Activated T-helper 17 cell treated with anti-CD3 and anti-CD28 coated beads, Interleukin-2, amount 50 U/mL, for 72 hours (primary cell): ENCODE data around the gene PHF21A. TPM values are rescaled to one million over a fixed set of nuclear protein-coding genes. Genes with fewer than 3 reads are reported as not detected.
"Not testable (repeated sequence)": the region's sequence is repeated elsewhere in the genome, so short reads cannot be mapped to it uniquely, and the experiment has no call there.

ENCODE experiments used
- ATAC-seq: fragments of 150-1000 bp; cut with Tn5 transposase; replicated peaks from 2 replicates; pipeline ENCODE4 v1.10.0; 2021; ENCODE audit warnings: mild to moderate bottlenecking, moderate library complexity
- H3K27ac Mint-ChIP-seq: one replicate; pipeline ENCODE4 v1.8.0; 2022; ENCODE audit warnings: mixed read lengths
- H3K27me3 Mint-ChIP-seq: one replicate; pipeline ENCODE4 v1.8.0; 2022; ENCODE audit warnings: mixed read lengths
- H3K36me3 Mint-ChIP-seq: one replicate; pipeline ENCODE4 v1.8.0; 2022; ENCODE audit warnings: low read depth, mild to moderate bottlenecking, mixed read lengths
- H3K4me1 Mint-ChIP-seq: one replicate; pipeline ENCODE4 v1.8.0; 2022; ENCODE audit warnings: mixed read lengths
- H3K4me3 Mint-ChIP-seq: one replicate; pipeline ENCODE4 v1.8.0; 2022; ENCODE audit warnings: mild to moderate bottlenecking, mixed read lengths
- H3K9me3 Mint-ChIP-seq: one replicate; pipeline ENCODE4 v1.8.0; 2022; ENCODE audit warnings: mixed read lengths
- total RNA-seq, 2 donors: library from RNA; stranded (reverse); gene quantifications; one replicate each; pipeline ENCODE4 v1.2.3, GENCODE V29; 2022

Gene PHF21A
- total RNA-seq, 2 donors from 2014 or later = 33.5 to 91.7 TPM

GRCh38 chr11:45983471-45983845 is 137.8 kb downstream of the PHF21A start:
- peaks cover 17% of the 10 kb centered on the region for H3K36me3 Mint-ChIP-seq
- H3K4me1 Mint-ChIP-seq = peaks cover 30% of the 10 kb centered on the region
- peak overlapping the region; percentile 53 for H3K27ac Mint-ChIP-seq
- H3K4me3 Mint-ChIP-seq = no peak overlapping the region
- ATAC-seq = no peak
- no peaks in the 10 kb centered on the region for H3K27me3 Mint-ChIP-seq
- H3K9me3 Mint-ChIP-seq = no peaks in the 10 kb centered on the region

DNA sequence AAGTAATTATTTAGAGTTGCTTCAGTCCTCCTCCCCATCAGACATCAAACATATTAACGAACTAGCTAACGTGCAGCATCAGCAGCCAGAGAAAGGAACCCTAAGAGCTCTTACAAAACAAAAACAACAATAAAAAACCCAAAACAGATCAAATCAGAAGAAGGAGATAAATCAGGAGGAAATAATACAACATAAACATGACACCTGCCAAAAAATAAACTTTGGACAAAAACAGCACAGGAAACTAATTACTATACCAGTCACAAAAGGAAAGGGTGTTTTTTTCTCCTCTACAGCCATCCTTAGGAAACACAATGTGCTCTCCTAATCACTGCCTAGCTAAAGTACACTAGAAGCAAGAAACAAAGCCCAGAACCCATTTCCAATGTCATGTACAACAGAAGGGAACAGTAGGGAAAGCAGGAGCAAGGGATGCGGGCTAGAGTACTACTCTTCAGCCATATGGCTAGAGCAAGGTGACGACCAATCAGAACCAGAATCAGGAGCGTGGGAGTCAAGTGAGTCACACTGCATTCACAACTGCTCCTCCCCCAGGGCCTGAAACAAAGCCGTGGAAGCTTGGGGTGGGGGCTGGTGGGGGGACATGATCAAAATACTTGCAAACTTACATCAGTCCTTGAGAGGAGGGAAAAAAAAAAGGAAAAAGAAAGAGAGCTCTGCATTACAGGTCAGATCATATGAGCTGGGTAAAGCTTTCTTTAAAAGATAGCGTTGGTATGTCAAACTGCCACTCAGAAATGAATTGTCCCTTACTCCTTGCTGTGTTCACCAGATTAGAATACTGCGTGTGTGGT is 138.4 kb downstream of the PHF21A start:
- Mint-ChIP-seq H3K27ac (peak overlapping the region; percentile 53), H3K27me3 (no peaks in the 10 kb centered on the region), H3K4me3 (peak overlapping the region; percentile 41), H3K4me1 (peaks cover 28% of the 10 kb centered on the region), H3K9me3 (no peaks in the 10 kb centered on the region), H3K36me3 (peaks cover 23% of the 10 kb centered on the region)
- ATAC-seq = peak; percentile 94

- not testable (repeated sequence) for H3K9me3 Mint-ChIP-seq, H3K4me3 Mint-ChIP-seq, ATAC-seq, H3K27me3 Mint-ChIP-seq, H3K27ac Mint-ChIP-seq
- Mint-ChIP-seq H3K4me1 (peaks cover 25% of the 10 kb centered on the region), H3K36me3 (peaks cover 33% of the 10 kb centered on the region)
These were observed 139.4 kb downstream of the PHF21A start for GRCh38 chr11:45981826-45982225.

DNA sequence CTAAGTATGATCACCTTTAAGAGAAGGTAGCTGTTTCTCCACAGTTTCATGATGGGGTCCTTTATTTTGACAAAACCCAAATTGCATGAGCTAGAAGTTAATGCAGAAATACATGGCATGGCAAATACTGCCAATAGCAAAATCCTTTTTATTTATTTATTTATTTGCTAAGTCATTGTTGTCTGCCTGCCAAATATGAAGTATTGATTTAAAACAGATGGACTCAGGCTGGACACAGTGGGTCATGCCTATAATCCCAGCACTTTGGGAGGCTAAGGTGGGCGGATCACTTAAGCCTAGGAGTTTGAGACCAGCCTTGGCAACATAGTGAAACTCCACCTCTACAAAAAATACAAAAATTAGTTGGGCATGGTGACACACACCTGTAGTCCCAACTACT is 146.4 kb downstream of the PHF21A start:
- Mint-ChIP-seq H3K36me3 (peaks cover 77% of the 10 kb centered on the region), H3K27ac (no peak overlapping the region), H3K27me3 (no peaks in the 10 kb centered on the region), H3K9me3 (no peaks in the 10 kb centered on the region), H3K4me3 (no peak overlapping the region), H3K4me1 (no peaks in the 10 kb centered on the region)
- no peak for ATAC-seq

GRCh38 chr11:45973601-45974000 is 147.7 kb downstream of the PHF21A start:
- H3K9me3 Mint-ChIP-seq = no peaks in the 10 kb centered on the region
- ATAC-seq = no peak
- no peak overlapping the region for H3K4me3 Mint-ChIP-seq
- H3K4me1 Mint-ChIP-seq = no peaks in the 10 kb centered on the region
- H3K27me3 Mint-ChIP-seq = no peaks in the 10 kb centered on the region
- peaks cover 75% of the 10 kb centered on the region for H3K36me3 Mint-ChIP-seq
- H3K27ac Mint-ChIP-seq = no peak overlapping the region

GRCh38 chr11:45968901-45969300 is 152.4 kb downstream of the PHF21A start:
- no peaks in the 10 kb centered on the region for H3K9me3 Mint-ChIP-seq
- H3K27ac Mint-ChIP-seq = peak overlapping the region; percentile 59
- H3K4me1 Mint-ChIP-seq = no peaks in the 10 kb centered on the region
- no peak for ATAC-seq
- peaks cover 54% of the 10 kb centered on the region for H3K36me3 Mint-ChIP-seq
- H3K27me3 Mint-ChIP-seq = no peaks in the 10 kb centered on the region
- H3K4me3 Mint-ChIP-seq = no peak overlapping the region

DNA sequence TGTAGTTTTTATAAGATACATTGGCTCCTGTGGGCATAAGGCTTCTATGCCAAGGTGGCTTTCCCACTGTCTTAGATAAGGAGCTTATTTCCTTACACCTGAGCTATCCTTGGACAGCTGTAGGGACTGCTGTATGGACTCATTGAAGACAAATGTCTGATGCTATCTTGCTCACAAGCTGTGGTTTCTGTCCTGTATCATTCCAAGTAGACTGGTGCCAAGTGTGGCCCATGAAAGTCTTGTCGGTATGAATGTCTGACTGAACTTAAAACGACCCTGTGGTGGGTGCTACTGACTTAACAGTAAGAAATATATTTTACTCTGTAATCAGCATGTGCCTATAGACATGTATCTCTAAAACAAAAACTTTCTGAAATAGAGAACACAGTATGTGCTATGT is 153.7 kb downstream of the PHF21A start:
- peaks cover 61% of the 10 kb centered on the region for H3K36me3 Mint-ChIP-seq
- no peak for ATAC-seq
- no peaks in the 10 kb centered on the region for H3K9me3 Mint-ChIP-seq
- no peak overlapping the region for H3K27ac Mint-ChIP-seq
- H3K27me3 Mint-ChIP-seq = no peaks in the 10 kb centered on the region
- H3K4me3 Mint-ChIP-seq = no peak overlapping the region
- H3K4me1 Mint-ChIP-seq = no peaks in the 10 kb centered on the region

DNA sequence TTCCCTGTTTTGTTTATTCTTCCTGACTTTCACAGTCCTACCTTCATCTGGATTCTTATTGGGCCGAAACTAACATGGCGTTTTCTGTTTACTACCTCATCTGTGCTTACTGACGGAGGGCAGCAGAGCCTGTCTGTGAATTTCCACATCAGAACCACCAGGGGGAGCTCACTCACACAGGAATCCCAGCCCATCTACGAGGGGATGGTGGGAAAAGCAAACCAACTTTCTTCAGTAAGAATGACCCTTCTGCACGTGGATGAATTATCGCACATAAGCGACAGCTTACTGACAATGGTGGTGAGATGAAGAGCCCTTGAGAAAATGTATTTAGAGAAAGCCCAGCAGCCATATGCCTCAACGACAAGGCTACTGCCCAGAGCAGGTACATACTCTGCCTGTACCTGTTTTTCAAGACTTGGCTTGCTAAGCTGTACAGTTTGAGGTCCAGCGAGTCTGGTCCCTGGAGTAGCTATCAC is 156.3 kb downstream of the PHF21A start:
- Mint-ChIP-seq H3K27me3 (no peaks in the 10 kb centered on the region), H3K27ac (no peak overlapping the region), H3K9me3 (no peaks in the 10 kb centered on the region), H3K4me3 (no peak overlapping the region), H3K36me3 (peaks cover 64% of the 10 kb centered on the region), H3K4me1 (no peaks in the 10 kb centered on the region)
- ATAC-seq = peak; percentile 90

DNA sequence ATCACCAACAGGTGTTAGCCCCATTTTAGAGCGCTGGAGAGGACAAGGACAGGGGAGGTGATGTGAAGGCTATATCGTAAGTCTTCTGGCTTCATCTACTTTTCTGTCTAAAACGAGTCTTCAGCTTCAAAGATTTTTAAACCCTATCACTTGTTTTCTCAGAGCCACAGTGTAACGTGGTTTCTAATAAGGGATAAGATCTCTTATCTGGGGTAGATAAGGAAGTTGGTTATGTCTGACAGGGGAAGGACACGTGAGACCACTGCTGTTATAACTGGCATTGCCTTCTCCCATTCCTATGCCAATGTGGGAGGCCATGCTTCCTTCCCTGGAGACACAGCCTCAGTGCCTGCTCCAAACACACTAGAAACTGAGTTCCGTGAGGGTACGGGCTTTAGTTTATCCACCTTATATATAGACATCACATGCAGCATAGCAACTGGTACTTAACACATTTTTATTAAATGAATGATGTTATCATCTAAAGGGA is 159.5 kb downstream of the PHF21A start:
- H3K4me1 Mint-ChIP-seq = no peaks in the 10 kb centered on the region

GRCh38 chr11:45960387-45961095 is 160.7 kb downstream of the PHF21A start:
- Mint-ChIP-seq H3K27me3 (no peaks in the 10 kb centered on the region), H3K27ac (no peak overlapping the region), H3K36me3 (peaks cover 66% of the 10 kb centered on the region), H3K4me1 (no peaks in the 10 kb centered on the region), H3K9me3 (no peaks in the 10 kb centered on the region), H3K4me3 (no peak overlapping the region)
- ATAC-seq = no peak

More for the DNA sequence above, 159.5 kb downstream of the PHF21A start:
- Mint-ChIP-seq H3K27me3 (no peaks in the 10 kb centered on the region), H3K9me3 (no peaks in the 10 kb centered on the region), H3K36me3 (peaks cover 57% of the 10 kb centered on the region), H3K27ac (no peak overlapping the region), H3K4me3 (no peak overlapping the region)
- ATAC-seq = no peak

DNA sequence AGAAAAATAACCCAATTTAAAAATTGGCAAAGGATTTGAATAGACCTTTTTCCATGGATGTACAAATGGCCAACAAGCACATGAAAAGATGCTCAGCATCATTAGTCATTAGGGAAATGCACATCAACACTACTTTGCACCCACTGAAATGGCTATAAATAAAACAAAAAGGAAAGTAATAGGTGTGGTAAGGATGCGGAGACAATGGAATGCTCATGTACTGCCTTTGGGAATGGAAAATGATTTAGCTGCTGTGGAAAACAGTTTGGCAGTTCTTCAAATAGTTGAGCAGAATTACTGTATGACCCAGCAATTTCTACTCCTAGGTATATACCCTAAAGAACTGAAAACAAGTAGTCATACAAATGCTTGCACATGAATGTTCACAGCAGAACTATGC is 161.4 kb downstream of the PHF21A start:
- Mint-ChIP-seq H3K4me3 (no peak overlapping the region), H3K9me3 (no peaks in the 10 kb centered on the region), H3K36me3 (peaks cover 73% of the 10 kb centered on the region), H3K4me1 (no peaks in the 10 kb centered on the region), H3K27me3 (no peaks in the 10 kb centered on the region), H3K27ac (no peak overlapping the region)
- no peak for ATAC-seq

GRCh38 chr11:45949992-45950407 is 171.3 kb downstream of the PHF21A start:
- Mint-ChIP-seq H3K4me3 (no peak overlapping the region), H3K36me3 (peaks cover 100% of the 10 kb centered on the region), H3K4me1 (no peaks in the 10 kb centered on the region), H3K27me3 (no peaks in the 10 kb centered on the region), H3K9me3 (no peaks in the 10 kb centered on the region), H3K27ac (no peak overlapping the region)
- ATAC-seq = no peak

- Mint-ChIP-seq H3K4me3 (no peak overlapping the region), H3K27me3 (no peaks in the 10 kb centered on the region), H3K36me3 (peaks cover 100% of the 10 kb centered on the region), H3K9me3 (no peaks in the 10 kb centered on the region), H3K4me1 (no peaks in the 10 kb centered on the region), H3K27ac (no peak overlapping the region)
- ATAC-seq = no peak
These were observed 172.9 kb downstream of the PHF21A start for GRCh38 chr11:45948356-45948755.

GRCh38 chr11:45947885-45948284 is 173.4 kb downstream of the PHF21A start:
- Mint-ChIP-seq H3K36me3 (peaks cover 100% of the 10 kb centered on the region), H3K27me3 (no peaks in the 10 kb centered on the region), H3K27ac (no peak overlapping the region), H3K9me3 (no peaks in the 10 kb centered on the region), H3K4me3 (no peak overlapping the region), H3K4me1 (no peaks in the 10 kb centered on the region)
- ATAC-seq = no peak
